ENCODE measurements around the gene ARSB. TPM values are rescaled to one million over a fixed set of nuclear protein-coding genes. Genes with fewer than 3 reads are reported as not detected.

ARSB gene
- total and polyA plus RNA-seq, 10 of the 15 experiments (the other 5 are each of a cell fraction or from before 2014, with no cell fraction given), result 1.2 to 8.2 (median 6.1) TPM

GRCh38 chr5:78889369-78890140 is 95.6 kb downstream of the ARSB start:
- no peak for DNase-seq (ENCODE audit: low read depth, low spot score)
- intact Hi-C loops (cut with micrococcal nuclease; ENCODE audit: unreplicated experiment), result loop anchor here (5.0 to 10.0 kb wide), 6 partner anchors 55 to 575 kb away; partner anchors contain the start of gene LHFPL2

More at GRCh38 chr5:78889369-78890140, 95.6 kb downstream of the ARSB start:
- Histone ChIP-seq H3K27ac (ENCODE audit: control insufficient read depth, insufficient read depth) (no peak overlapping the region), H3K79me2 (ENCODE audit: control insufficient read depth, insufficient read depth, low read length) (no peaks in the 10 kb centered on the region), H3K4me3 (no peak overlapping the region), H4K20me1 (ENCODE audit: control insufficient read depth, insufficient read depth) (no peaks in the 10 kb centered on the region), H3K9me3 (replicated peaks; ENCODE audit: control insufficient read depth, insufficient read depth, low read length) (peaks cover 3% of the 10 kb centered on the region; the same call in 2 of the 3 replicates), H3K9ac (ENCODE audit: control insufficient read depth, insufficient read depth, low read length) (no peak overlapping the region), H3K27me3 (replicated peaks in 1 of 2; ENCODE audit: control insufficient read depth in 2 of 2, insufficient read depth in 2 of 2, low read length in 1 of 2) (no peaks in the 10 kb centered on the region; a peak in 1 of 4 replicates), H3K4me1 (ENCODE audit: control insufficient read depth, insufficient read depth, low read length) (peaks cover 34% of the 10 kb centered on the region), H2AFZ (ENCODE audit: control insufficient read depth, low read depth, low read length) (no peak overlapping the region), H3K4me2 (ENCODE audit: control insufficient read depth, insufficient read depth) (no peak overlapping the region), H3K36me3 (ENCODE audit: control insufficient read depth in 2 of 2, insufficient read depth in 2 of 2, low read length in 1 of 2) (no peaks in the 10 kb centered on the region)
- ATAC-seq, result no peak
- CTCF ChIA-PET, result interaction anchor here (0.7 to 6.6 kb wide), 4 partner anchors 10 to 243 kb away, joined by 3 to 55 read pairs (median 36); no protein-coding TSS in a partner anchor
- in situ Hi-C loops (cut with MboI), result loop anchor here (5.0 to 10.0 kb wide), 2 partner anchors 132 to 575 kb away; no protein-coding TSS in a partner anchor
- SMC1A ChIA-PET (ENCODE audit: uncharacterized antibody, unreplicated experiment), result interaction anchor here (0.7 to 1.6 kb wide), 8 partner anchors 8 to 370 kb away, joined by 3 to 9 read pairs (median 3); no protein-coding TSS in a partner anchor
- FAIRE-seq, result no peak
- RAD21 ChIA-PET (ENCODE audit: unreplicated experiment), result interaction anchor here (0.9 kb wide), 1 partner anchor 131 kb away, joined by 3 read pairs; no protein-coding TSS in a partner anchor
- WGBS (ENCODE audit: insufficient coverage, insufficient replicate concordance, low lambda C conversion rate, missing lambda C conversion rate), result 91% methylated on average over 6 of the region's 6 CpGs
- BruUV-seq (replicated peaks), result no TSS peak
- POLR2A ChIA-PET, result no interaction called here
- TF ChIP-seq ELK1 (IDR thresholded peaks at IDR 0.05; ENCODE audit: low read depth, low read length) (no peak), MYC (IDR thresholded peaks at IDR 0.05; ENCODE audit: insufficient read depth, insufficient read length, insufficient replicate concordance, low read length, severe bottlenecking) (no peak), NKRF (conservative IDR thresholded peaks at IDR 0.05) (no peak), NBN (IDR thresholded peaks at IDR 0.05) (no peak), PBX3 (IDR thresholded peaks at IDR 0.05; ENCODE audit: insufficient replicate concordance, low read depth, low read length) (no peak), IKZF1 (conservative IDR thresholded peaks at IDR 0.05) (no peak), TAF1 (IDR thresholded peaks at IDR 0.05; ENCODE audit: borderline replicate concordance, low read depth, low read length) (no peak), POLR2A (IDR thresholded peaks at IDR 0.05; ENCODE audit: low read depth, low read length) (no peak), WRNIP1 (IDR thresholded peaks at IDR 0.05; ENCODE audit: borderline replicate concordance, low read depth, low read length) (no peak), BHLHE40 (IDR thresholded peaks at IDR 0.05; ENCODE audit: borderline replicate concordance in 1 of 2, low read depth in 2 of 2, low read length in 1 of 2) (no peak), SRF (IDR thresholded peaks at IDR 0.05; ENCODE audit: low read depth in 2 of 2, low read length in 2 of 2) (no peak), SPI1 (IDR thresholded peaks at IDR 0.05; ENCODE audit: borderline replicate concordance, insufficient read depth, low read depth, low read length) (no peak), ATF7 (IDR thresholded peaks at IDR 0.05; ENCODE audit: low read depth) (no peak)
- TF ChIP-seq, protein P1, sequence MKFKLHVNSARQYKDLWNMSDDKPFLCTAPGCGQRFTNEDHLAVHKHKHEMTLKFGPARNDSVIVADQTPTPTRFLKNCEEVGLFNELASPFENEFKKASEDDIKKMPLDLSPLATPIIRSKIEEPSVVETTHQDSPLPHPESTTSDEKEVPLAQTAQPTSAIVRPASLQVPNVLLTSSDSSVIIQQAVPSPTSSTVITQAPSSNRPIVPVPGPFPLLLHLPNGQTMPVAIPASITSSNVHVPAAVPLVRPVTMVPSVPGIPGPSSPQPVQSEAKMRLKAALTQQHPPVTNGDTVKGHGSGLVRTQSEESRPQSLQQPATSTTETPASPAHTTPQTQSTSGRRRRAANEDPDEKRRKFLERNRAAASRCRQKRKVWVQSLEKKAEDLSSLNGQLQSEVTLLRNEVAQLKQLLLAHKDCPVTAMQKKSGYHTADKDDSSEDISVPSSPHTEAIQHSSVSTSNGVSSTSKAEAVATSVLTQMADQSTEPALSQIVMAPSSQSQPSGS (IDR thresholded peaks at IDR 0.05; ENCODE audit: low read length), result no peak
- TF ChIP-seq, protein P2, sequence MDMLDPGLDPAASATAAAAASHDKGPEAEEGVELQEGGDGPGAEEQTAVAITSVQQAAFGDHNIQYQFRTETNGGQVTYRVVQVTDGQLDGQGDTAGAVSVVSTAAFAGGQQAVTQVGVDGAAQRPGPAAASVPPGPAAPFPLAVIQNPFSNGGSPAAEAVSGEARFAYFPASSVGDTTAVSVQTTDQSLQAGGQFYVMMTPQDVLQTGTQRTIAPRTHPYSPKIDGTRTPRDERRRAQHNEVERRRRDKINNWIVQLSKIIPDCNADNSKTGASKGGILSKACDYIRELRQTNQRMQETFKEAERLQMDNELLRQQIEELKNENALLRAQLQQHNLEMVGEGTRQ (IDR thresholded peaks at IDR 0.05; ENCODE audit: borderline replicate concordance, low read depth, low read length), result no peak

All from GM12878 (cell line).